Ascending aorta (tissue), 2 donors: ENCODE results near the gene OR10C1. TPM values are rescaled to one million over a fixed set of nuclear protein-coding genes. Genes with fewer than 3 reads are reported as not detected.

Experiments used
- DNase-seq, 2 donors: peaks; one replicate each; pipeline ENCODE4 v3.0.0-alpha.2; 2019; ENCODE audit warnings: low spot score in 2 of 2
- H3K27ac ChIP-seq, 2 donors: fragments of 200-600 bp; sonication (generic); one replicate each; pipeline ENCODE4 v1.5.1; 2016 to 2017; ENCODE audit warnings: mild to moderate bottlenecking in 1 of 2
- H3K27me3 ChIP-seq: fragments of 200-600 bp; sonication (generic); one replicate; pipeline ENCODE4 v1.5.1; 2017
- H3K36me3 ChIP-seq, 2 donors: fragments of 200-600 bp; sonication (generic); one replicate each; pipeline ENCODE4 v1.5.1; 2016
- H3K4me1 ChIP-seq, 2 donors: fragments of 200-600 bp; sonication (generic); one replicate each; pipeline ENCODE4 v1.5.1; 2016 to 2017; ENCODE audit warnings: mild to moderate bottlenecking in 1 of 2
- H3K4me3 ChIP-seq, 2 donors: fragments of 200-600 bp; sonication (generic); one replicate each; pipeline ENCODE4 v1.5.1; 2016 to 2017; ENCODE audit warnings: mild to moderate bottlenecking in 1 of 2
- H3K9me3 ChIP-seq, 2 donors: fragments of 200-600 bp; sonication (generic); one replicate each; pipeline ENCODE4 v1.5.1; 2016
- intact Hi-C: fragments of 100-400 bp; cut with DNase I; formaldehyde crosslinking; loops from one replicate; pipeline ENCODE4 v1.15.1; 2023
- total RNA-seq: library from RNA; depleted of rRNA; stranded (reverse); fragments of >200 nt; gene quantifications from one replicate; pipeline ENCODE4 v1.1.0, GENCODE V29; 2016
- TF ChIP-seq, protein P1 (sequence below), 3 experiments: fragments of 200-600 bp in 2 of 3; fragments of 450-650 bp in 1 of 3; sonication (generic) in 2 of 3; IDR thresholded peaks; one replicate each; pipeline ENCODE4 v1.5.1; 2016 to 2019; ENCODE audit warnings: antibody characterized with exemption in 3 of 3, mild to moderate bottlenecking in 1 of 3, moderate library complexity in 1 of 3

Gene OR10C1
- total RNA-seq, 1 donor from 2014 or later = not detected

DNA sequence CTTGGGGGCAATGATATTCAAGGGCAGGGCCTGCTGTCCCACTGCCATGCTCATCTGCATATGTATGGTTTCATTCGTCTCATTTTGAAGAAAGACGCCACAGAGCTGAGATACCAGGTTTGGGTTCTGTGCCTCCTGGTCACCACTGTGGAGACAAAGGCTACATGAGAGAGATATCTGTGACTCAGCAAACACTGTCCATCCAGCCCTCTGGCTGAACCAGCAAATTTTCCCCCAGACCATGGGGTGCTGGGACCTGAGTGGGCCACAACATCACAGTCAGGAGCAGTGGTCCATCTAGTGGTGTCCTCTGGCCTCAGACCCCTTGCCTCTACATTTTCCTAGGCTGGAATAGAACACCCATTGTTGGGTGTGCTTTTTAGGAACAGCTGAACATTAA is 48.6 kb downstream of the OR10C1 start, which contains the start of gene MAS1L:
Gene MAS1L, minus strand, starts transcription at position 297 of the 400 bp plus-strand sequence. Its CDS starts 54 bp downstream, at position 243.
- TF ChIP-seq, protein P1, sequence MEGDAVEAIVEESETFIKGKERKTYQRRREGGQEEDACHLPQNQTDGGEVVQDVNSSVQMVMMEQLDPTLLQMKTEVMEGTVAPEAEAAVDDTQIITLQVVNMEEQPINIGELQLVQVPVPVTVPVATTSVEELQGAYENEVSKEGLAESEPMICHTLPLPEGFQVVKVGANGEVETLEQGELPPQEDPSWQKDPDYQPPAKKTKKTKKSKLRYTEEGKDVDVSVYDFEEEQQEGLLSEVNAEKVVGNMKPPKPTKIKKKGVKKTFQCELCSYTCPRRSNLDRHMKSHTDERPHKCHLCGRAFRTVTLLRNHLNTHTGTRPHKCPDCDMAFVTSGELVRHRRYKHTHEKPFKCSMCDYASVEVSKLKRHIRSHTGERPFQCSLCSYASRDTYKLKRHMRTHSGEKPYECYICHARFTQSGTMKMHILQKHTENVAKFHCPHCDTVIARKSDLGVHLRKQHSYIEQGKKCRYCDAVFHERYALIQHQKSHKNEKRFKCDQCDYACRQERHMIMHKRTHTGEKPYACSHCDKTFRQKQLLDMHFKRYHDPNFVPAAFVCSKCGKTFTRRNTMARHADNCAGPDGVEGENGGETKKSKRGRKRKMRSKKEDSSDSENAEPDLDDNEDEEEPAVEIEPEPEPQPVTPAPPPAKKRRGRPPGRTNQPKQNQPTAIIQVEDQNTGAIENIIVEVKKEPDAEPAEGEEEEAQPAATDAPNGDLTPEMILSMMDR (IDR thresholded peaks at IDR 0.05) = no peak
- no peaks in the 10 kb centered on the region for H3K9me3 ChIP-seq
- H3K36me3 ChIP-seq = no peaks in the 10 kb centered on the region
- H3K4me1 ChIP-seq = no peaks in the 10 kb centered on the region
- intact Hi-C loops = no loop called here
- no peaks in the 10 kb centered on the region for H3K27me3 ChIP-seq
- H3K27ac ChIP-seq = no peak within 1 kb of the TSS
- H3K4me3 ChIP-seq = no peak within 1 kb of the TSS
- DNase-seq = no peak

GRCh38 chr6:29488874-29489273 is 49.8 kb downstream of the OR10C1 start:
- TF ChIP-seq, protein P1 (IDR thresholded peaks at IDR 0.05) = no peak
- no peak for DNase-seq
- no peaks in the 10 kb centered on the region for H3K4me1 ChIP-seq
- H3K36me3 ChIP-seq = no peaks in the 10 kb centered on the region
- intact Hi-C loops = no loop called here
- no peak overlapping the region for H3K27ac ChIP-seq
- H3K9me3 ChIP-seq = no peaks in the 10 kb centered on the region
- H3K4me3 ChIP-seq = no peak overlapping the region
- no peaks in the 10 kb centered on the region for H3K27me3 ChIP-seq

GRCh38 chr6:29489286-29489685 is 50.2 kb downstream of the OR10C1 start:
- no peak overlapping the region for H3K4me3 ChIP-seq
- H3K4me1 ChIP-seq = no peaks in the 10 kb centered on the region
- DNase-seq = no peak
- intact Hi-C loops = no loop called here
- H3K9me3 ChIP-seq = no peaks in the 10 kb centered on the region
- TF ChIP-seq, protein P1 (IDR thresholded peaks at IDR 0.05) = no peak
- H3K27me3 ChIP-seq = no peaks in the 10 kb centered on the region
- H3K27ac ChIP-seq = no peak overlapping the region
- H3K36me3 ChIP-seq = no peaks in the 10 kb centered on the region

- no peak overlapping the region for H3K27ac ChIP-seq
- no peaks in the 10 kb centered on the region for H3K27me3 ChIP-seq
- TF ChIP-seq, protein P1 (IDR thresholded peaks at IDR 0.05) = no peak
- no peak overlapping the region for H3K4me3 ChIP-seq
- H3K36me3 ChIP-seq = no peaks in the 10 kb centered on the region
- H3K4me1 ChIP-seq = no peaks in the 10 kb centered on the region
- intact Hi-C loops = no loop called here
- DNase-seq = no peak
- H3K9me3 ChIP-seq = no peaks in the 10 kb centered on the region
Measured at GRCh38 chr6:29490055-29490454, 50.9 kb downstream of the OR10C1 start.

DNA sequence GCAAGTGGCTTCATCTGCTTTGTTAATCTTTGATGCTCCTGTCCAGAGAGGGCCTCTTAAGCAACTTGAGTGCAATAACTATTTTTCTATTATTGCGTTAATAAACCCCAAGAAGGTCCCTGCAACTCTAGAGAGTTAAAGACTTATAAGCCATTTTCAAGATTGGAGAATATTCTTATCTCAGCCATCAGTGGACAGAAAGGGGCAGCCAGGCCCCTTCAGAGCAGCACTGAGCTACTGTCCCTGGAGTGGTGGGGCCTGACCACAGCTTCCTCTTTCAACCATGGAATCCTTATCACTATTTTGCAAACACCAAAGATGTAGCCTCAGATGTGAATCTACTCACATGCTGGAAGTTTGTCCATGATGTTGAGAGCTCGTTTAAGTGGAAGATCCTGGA is 51.4 kb downstream of the OR10C1 start:
- no peaks in the 10 kb centered on the region for H3K4me1 ChIP-seq
- H3K9me3 ChIP-seq = no peaks in the 10 kb centered on the region
- H3K27ac ChIP-seq = no peak overlapping the region
- H3K27me3 ChIP-seq = no peaks in the 10 kb centered on the region
- intact Hi-C loops = no loop called here
- no peak overlapping the region for H3K4me3 ChIP-seq
- TF ChIP-seq, protein P1 (IDR thresholded peaks at IDR 0.05) = no peak
- no peaks in the 10 kb centered on the region for H3K36me3 ChIP-seq
- DNase-seq = no peak

Other genes starting within 250 kb of the OR10C1 start
- gene OR14J1, start 137.6 kb upstream of the OR10C1 start, total RNA-seq = not detected
- not detected for gene OR5V1, start 70.4 kb upstream of the OR10C1 start, total RNA-seq
- not detected for gene OR12D3, start 64.0 kb upstream of the OR10C1 start, total RNA-seq
- gene OR12D2, start 43.7 kb upstream of the OR10C1 start, total RNA-seq = not detected
- gene OR12D1, start 24.4 kb upstream of the OR10C1 start, total RNA-seq = not detected
- gene OR11A1, start 17.8 kb downstream of the OR10C1 start, total RNA-seq = not detected
- gene OR2H1, start 17.8 kb downstream of the OR10C1 start, total RNA-seq = not detected
- gene MAS1L, start 48.6 kb downstream of the OR10C1 start, total RNA-seq = not detected
- gene UBD, start 120.4 kb downstream of the OR10C1 start, total RNA-seq = not detected
- gene OR2H2, start 145.8 kb downstream of the OR10C1 start, total RNA-seq = not detected
- 166 TPM for gene GABBR1, start 193.9 kb downstream of the OR10C1 start, total RNA-seq
- not detected for gene MOG, start 217.8 kb downstream of the OR10C1 start, total RNA-seq
- not detected for gene ZFP57, start 241.8 kb downstream of the OR10C1 start, total RNA-seq